ENCODE results near the gene CHRNA9. TPM values are rescaled to one million over a fixed set of nuclear protein-coding genes. Genes with fewer than 3 reads are reported as not detected.

The CHRNA9 gene
- polyA plus RNA-seq, 2 of the 4 experiments (the other 2 are of a cell fraction): 1.3 to 1.6 TPM

DNA sequence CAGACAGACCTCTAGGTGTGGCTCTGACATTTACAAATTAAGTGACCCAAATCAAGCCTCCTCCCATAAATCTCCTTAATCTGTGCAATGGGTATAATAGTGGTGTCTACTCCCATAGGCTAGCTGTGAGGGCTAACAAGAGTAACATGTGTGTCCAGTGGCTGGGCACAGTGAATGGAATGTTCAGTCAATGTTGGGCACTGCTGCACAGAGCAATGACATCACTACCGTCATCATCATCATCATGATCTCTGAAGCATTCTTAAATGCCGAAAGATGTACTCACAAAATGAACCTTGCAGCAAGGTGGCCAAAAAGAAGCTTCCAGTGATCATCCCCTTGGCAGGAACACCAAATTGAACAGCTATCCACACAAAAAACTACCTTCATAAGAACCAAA lies 43.5 kb downstream of the CHRNA9 start:
- Histone ChIP-seq H3K9me3 (no peaks in the 10 kb centered on the region), H3K4me2 (no peak overlapping the region), H3K4me3 (no peak overlapping the region), H3K27ac (no peak overlapping the region), H3K4me1 (no peaks in the 10 kb centered on the region; the same call in 2 of the 3 replicates)
- CTCF ChIA-PET: no interaction called here
- DNase-seq (ENCODE audit: low read depth in 1 of 2, low spot score in 1 of 2) (no peak), FAIRE-seq (no peak), ATAC-seq (no peak)
- TF ChIP-seq ELK1 (IDR thresholded peaks at IDR 0.05; ENCODE audit: low read depth, low read length): no peak
- no peak for TF ChIP-seq KDM5A (IDR thresholded peaks at IDR 0.05)
- TF ChIP-seq CEBPB (IDR thresholded peaks at IDR 0.05): no peak
- no peak for TF ChIP-seq EP300 (IDR thresholded peaks at IDR 0.05)
- no peak for TF ChIP-seq HDAC2 (IDR thresholded peaks at IDR 0.05)
- TF ChIP-seq TFCP2L1 (CRISPR knock-in tag; IDR thresholded peaks at IDR 0.05): no peak
- TF ChIP-seq RAD21 (conservative IDR thresholded peaks at IDR 0.05 in 1 of 2, IDR thresholded peaks at IDR 0.05 in 1 of 2): no peak
- TF ChIP-seq RCOR1 (IDR thresholded peaks at IDR 0.05; ENCODE audit: low read depth, low read length): no peak
- TF ChIP-seq, protein P1, sequence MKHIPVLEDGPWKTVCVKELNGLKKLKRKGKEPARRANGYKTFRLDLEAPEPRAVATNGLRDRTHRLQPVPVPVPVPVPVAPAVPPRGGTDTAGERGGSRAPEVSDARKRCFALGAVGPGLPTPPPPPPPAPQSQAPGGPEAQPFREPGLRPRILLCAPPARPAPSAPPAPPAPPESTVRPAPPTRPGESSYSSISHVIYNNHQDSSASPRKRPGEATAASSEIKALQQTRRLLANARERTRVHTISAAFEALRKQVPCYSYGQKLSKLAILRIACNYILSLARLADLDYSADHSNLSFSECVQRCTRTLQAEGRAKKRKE (CRISPR knock-in tag; IDR thresholded peaks at IDR 0.05; ENCODE audit: low read depth): no peak
- no peak for TF ChIP-seq PHF8 (IDR thresholded peaks at IDR 0.05; ENCODE audit: borderline replicate concordance, low read depth)
- TF ChIP-seq SREBF2 (IDR thresholded peaks at IDR 0.05): no peak
- no peak for TF ChIP-seq MYC (IDR thresholded peaks at IDR 0.05; ENCODE audit: borderline replicate concordance, low read length)
- no peak for TF ChIP-seq NR3C1 (IDR thresholded peaks at IDR 0.05)
- TF ChIP-seq HOXB5 (CRISPR knock-in tag; IDR thresholded peaks at IDR 0.05): no peak
- TF ChIP-seq MAZ (IDR thresholded peaks at IDR 0.05; ENCODE audit: borderline replicate concordance, low read depth, low read length): no peak
- 50% methylated on average over 2 of the region's 2 CpGs for WGBS (ENCODE audit: missing lambda C conversion rate)
- POLR2A ChIA-PET: no interaction called here

GRCh38 chr4:40379248-40379647 lies 44.1 kb downstream of the CHRNA9 start:
- POLR2A ChIA-PET: no interaction called here
- no peak for FAIRE-seq
- peak overlapping the region in 1 of 2 experiments; percentile 7; a peak in 2 of 6 replicates for H3K27ac ChIP-seq
- no peaks in the 10 kb centered on the region for H3K9me3 ChIP-seq
- DNase-seq (ENCODE audit: low read depth in 1 of 2, low spot score in 1 of 2): no peak
- no peak for TF ChIP-seq EHMT2 (IDR thresholded peaks at IDR 0.05; ENCODE audit: low read depth)
- TF ChIP-seq KDM1A (IDR thresholded peaks at IDR 0.05; ENCODE audit: low read depth): no peak
- no peak for TF ChIP-seq FOXS1 (CRISPR knock-in tag; IDR thresholded peaks at IDR 0.05)
- no peak for TF ChIP-seq KDM5A (IDR thresholded peaks at IDR 0.05)
- no peak for TF ChIP-seq PHF8 (IDR thresholded peaks at IDR 0.05; ENCODE audit: borderline replicate concordance, low read depth)
- no peak for TF ChIP-seq RFX5 (IDR thresholded peaks at IDR 0.05)
- TF ChIP-seq, protein P1 (CRISPR knock-in tag; IDR thresholded peaks at IDR 0.05; ENCODE audit: low read depth): no peak
- TF ChIP-seq HOXA7 (CRISPR knock-in tag; IDR thresholded peaks at IDR 0.05): no peak
- TF ChIP-seq SREBF2 (IDR thresholded peaks at IDR 0.05): no peak
- no peak for TF ChIP-seq ZC3H11A (IDR thresholded peaks at IDR 0.05)
- H3K4me1 ChIP-seq: no peaks in the 10 kb centered on the region; the same call in 2 of the 3 replicates
- no peak for ATAC-seq
- no peak overlapping the region for H3K4me2 ChIP-seq
- H3K4me3 ChIP-seq: no peak overlapping the region
- 75% methylated on average over 2 of the region's 3 CpGs for WGBS (ENCODE audit: missing lambda C conversion rate)
- CTCF ChIA-PET: no interaction called here

GRCh38 chr4:40380647-40381046 lies 45.5 kb downstream of the CHRNA9 start:
- TF ChIP-seq CEBPB (IDR thresholded peaks at IDR 0.05) (no peak), HDAC2 (IDR thresholded peaks at IDR 0.05) (no peak), BCL3 (IDR thresholded peaks at IDR 0.05) (no peak), BHLHE40 (IDR thresholded peaks at IDR 0.05; ENCODE audit: low read depth, low read length) (no peak), RFX5 (IDR thresholded peaks at IDR 0.05) (no peak)
- Histone ChIP-seq H3K4me2 (no peak overlapping the region), H3K27ac (no peak overlapping the region), H3K4me1 (no peaks in the 10 kb centered on the region; the same call in 2 of the 3 replicates), H3K4me3 (no peak overlapping the region), H3K9me3 (no peaks in the 10 kb centered on the region)
- CTCF ChIA-PET: no interaction called here
- FAIRE-seq: no peak
- POLR2A ChIA-PET: no interaction called here
- no peak for DNase-seq (ENCODE audit: low read depth in 1 of 2, low spot score in 1 of 2)
- WGBS (ENCODE audit: missing lambda C conversion rate): 44% methylated on average over 2 of the region's 5 CpGs
- no peak for ATAC-seq
